ENCODE results near the gene MVB12B.
A peak's percentile ranks its signal among the peaks of the same experiment; 100 is the strongest.
"Not testable (repeated sequence)": the region's sequence is repeated elsewhere in the genome, so short reads cannot be mapped to it uniquely, and the experiment has no call there.

The MVB12B gene

DNA sequence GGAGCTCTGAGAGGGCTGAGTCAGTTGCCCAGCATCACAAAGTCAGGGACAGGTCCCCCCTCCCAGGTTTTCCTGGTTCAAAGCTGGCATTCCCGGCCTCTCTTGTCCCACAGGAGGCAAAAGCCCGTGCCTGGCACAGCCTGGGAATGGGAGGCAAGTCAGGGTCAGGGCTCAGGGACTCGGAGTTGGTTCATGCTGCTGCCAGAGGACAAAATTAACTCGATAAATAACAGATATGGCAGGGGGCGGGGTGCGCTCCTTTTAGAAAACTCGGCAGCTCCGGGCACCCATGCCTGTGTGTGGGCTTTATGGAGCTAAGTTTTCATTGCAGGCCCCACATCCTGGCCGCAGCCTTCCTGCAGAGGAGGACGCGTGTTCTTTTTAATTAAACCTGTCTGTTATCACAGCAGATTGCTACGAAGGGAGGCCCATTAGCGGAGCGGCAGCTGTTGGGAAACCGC lies 224.3 kb downstream of the MVB12B start:
- no peak overlapping the region for H3K4me3 ChIP-seq (ENCODE audit: control insufficient read depth, low read depth, low read length)
- TF ChIP-seq, protein P1, sequence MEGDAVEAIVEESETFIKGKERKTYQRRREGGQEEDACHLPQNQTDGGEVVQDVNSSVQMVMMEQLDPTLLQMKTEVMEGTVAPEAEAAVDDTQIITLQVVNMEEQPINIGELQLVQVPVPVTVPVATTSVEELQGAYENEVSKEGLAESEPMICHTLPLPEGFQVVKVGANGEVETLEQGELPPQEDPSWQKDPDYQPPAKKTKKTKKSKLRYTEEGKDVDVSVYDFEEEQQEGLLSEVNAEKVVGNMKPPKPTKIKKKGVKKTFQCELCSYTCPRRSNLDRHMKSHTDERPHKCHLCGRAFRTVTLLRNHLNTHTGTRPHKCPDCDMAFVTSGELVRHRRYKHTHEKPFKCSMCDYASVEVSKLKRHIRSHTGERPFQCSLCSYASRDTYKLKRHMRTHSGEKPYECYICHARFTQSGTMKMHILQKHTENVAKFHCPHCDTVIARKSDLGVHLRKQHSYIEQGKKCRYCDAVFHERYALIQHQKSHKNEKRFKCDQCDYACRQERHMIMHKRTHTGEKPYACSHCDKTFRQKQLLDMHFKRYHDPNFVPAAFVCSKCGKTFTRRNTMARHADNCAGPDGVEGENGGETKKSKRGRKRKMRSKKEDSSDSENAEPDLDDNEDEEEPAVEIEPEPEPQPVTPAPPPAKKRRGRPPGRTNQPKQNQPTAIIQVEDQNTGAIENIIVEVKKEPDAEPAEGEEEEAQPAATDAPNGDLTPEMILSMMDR (conservative IDR thresholded peaks at IDR 0.05; ENCODE audit: control insufficient read depth, insufficient read depth, low read depth, low read length) = no peak
- no peak for DNase-seq (ENCODE audit: low read depth)

DNA sequence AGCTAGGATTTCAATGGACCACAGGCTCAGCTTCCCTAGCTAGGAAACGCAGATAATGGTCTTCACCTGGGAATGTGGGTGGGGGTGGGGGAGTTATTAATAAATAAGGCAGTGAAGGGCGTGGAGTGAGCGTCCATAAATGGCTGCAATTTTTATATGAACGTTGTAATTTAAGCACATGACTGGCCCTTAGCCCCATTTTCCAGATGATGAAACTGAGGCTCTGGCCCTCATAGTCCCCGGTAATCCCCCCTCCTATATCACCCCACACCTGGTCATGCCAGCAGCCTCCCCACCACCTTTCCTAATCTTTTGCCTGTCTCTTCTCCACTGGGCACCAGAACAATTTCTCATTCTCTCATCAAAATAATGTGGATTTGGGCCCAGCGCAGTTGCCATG lies 225.2 kb downstream of the MVB12B start:
- DNase-seq (ENCODE audit: low read depth) = no peak
- TF ChIP-seq, protein P1 (conservative IDR thresholded peaks at IDR 0.05; ENCODE audit: control insufficient read depth, insufficient read depth, low read depth, low read length) = no peak
- no peak overlapping the region for H3K4me3 ChIP-seq (ENCODE audit: control insufficient read depth, low read depth, low read length)

DNA sequence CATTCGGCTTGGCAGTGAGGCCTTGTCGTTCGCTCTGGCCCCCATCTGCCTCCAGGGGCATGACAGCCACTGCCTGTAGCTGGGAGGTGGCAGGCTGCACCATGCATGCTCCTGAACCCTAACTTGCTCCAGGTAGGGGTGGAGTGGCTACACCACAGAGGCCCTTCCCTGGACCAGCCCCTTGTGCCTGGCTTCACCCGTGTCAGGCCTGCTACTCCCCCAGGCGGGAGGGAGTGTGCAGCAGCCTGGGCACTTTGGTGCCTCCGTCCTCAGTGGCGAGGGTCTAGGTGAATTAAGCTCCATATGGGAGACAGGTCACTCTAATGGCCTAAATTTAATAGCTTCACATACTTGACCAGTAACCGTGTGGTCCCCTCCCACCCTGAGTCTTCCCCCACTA lies 227.7 kb downstream of the MVB12B start:
- no peak for DNase-seq (ENCODE audit: low read depth)
- no peak overlapping the region for H3K4me3 ChIP-seq (ENCODE audit: control insufficient read depth, low read depth, low read length)
- TF ChIP-seq, protein P1 (conservative IDR thresholded peaks at IDR 0.05; ENCODE audit: control insufficient read depth, insufficient read depth, low read depth, low read length) = no peak

DNA sequence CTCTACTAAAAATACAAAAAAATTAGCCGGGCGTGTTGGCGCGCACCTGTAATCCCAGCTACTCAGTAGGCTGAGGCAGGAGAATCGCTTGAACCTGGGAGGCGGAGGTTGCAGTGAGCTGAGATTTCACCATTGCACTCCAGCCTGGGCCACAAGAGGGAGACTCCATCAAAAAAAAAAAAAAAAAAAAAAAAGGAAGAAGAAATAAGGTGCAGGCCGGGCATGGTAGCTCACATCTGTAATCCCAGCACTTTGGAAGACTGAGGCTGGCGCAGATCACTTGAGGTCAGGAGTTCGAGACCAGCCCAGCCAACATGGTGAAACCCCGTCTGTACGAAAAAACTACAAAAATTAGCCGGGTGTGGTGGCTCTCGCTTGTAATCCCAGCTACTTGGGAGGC lies 228.8 kb downstream of the MVB12B start:
- not testable (repeated sequence) for H3K4me3 ChIP-seq (ENCODE audit: control insufficient read depth, low read depth, low read length); DNase-seq (ENCODE audit: low read depth)
- TF ChIP-seq, protein P1 (conservative IDR thresholded peaks at IDR 0.05; ENCODE audit: control insufficient read depth, insufficient read depth, low read depth, low read length) = peak; percentile 2

All from fibroblast of mammary gland (primary cell).